ENCODE measurements around the gene TNFRSF4.

The TNFRSF4 gene

DNA sequence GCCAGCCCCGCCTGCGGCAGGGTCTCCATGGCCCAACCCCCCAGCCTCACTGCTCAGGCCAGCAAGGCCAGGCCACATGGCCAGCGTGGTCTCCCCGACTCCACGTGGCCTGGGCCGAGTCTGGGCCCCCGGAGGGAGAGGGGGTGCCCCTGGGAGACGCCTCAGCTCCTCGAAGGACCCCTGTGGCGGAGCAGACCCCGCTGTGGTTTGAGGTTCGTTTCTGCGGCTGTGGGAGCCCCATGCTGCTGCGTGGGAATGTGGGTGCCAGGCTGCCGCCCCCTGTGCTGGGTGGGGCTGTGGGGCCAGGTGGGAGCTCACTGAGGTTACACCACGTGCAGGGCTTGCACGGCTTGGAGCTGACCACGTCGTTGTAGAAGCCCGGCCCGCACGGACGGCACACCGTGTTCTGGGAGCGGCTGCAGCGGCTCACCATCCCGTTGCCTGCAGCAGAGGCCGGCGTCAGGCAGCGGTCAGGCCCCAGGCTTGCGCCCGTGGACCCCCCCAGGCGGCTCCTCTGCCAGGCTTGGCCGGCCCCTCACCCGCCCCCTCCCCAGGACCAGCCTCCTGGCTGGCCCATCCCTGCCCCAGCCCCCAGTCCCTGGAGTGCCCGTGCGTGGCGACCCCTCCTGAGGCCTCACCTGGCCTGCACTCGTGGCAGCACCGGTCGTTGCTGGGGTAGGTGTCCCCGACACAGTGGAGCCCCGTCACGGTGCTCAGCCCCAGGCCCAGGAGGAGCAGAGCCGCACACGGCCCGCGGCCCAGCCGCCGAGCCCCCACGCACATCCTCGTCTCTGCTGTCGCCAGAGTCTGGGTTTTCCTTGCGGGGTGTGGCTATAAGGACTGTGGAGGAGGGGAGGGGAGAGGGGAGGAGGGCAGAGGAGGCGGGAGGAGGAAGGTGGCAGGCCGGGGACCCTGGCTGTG, at the start of gene TNFRSF4:
TSS of gene TNFRSF4 (minus strand) at position 809 of the 921 bp plus-strand sequence. CDS start at position 783, 26 bp downstream.
- Histone ChIP-seq H3K79me2 (ENCODE audit: insufficient read depth, low read depth) (no peaks in the 10 kb centered on the region), H4K20me1 (ENCODE audit: insufficient read depth) (no peaks in the 10 kb centered on the region), H3K36me3 (ENCODE audit: insufficient read depth) (no peaks in the 10 kb centered on the region), H3K4me3 (IDR thresholded peaks at IDR 0.05; ENCODE audit: insufficient read depth, low read depth, low read length) (no peak within 1 kb of the TSS), H3K27me3 (ENCODE audit: insufficient read depth, low read depth) (peaks cover 18% of the 10 kb centered on the region; the same call in 1 of the 2 replicates), H2AFZ (ENCODE audit: low read depth) (no peak within 1 kb of the TSS), H3K9ac (no peak within 1 kb of the TSS), H3K27ac (no peak within 1 kb of the TSS), H3K4me2 (peak within 1 kb of the TSS; percentile 48), H3K4me1 (ENCODE audit: low read depth, poor library complexity, severe bottlenecking) (peaks cover 19% of the 10 kb centered on the region)
- TF ChIP-seq, protein P1, sequence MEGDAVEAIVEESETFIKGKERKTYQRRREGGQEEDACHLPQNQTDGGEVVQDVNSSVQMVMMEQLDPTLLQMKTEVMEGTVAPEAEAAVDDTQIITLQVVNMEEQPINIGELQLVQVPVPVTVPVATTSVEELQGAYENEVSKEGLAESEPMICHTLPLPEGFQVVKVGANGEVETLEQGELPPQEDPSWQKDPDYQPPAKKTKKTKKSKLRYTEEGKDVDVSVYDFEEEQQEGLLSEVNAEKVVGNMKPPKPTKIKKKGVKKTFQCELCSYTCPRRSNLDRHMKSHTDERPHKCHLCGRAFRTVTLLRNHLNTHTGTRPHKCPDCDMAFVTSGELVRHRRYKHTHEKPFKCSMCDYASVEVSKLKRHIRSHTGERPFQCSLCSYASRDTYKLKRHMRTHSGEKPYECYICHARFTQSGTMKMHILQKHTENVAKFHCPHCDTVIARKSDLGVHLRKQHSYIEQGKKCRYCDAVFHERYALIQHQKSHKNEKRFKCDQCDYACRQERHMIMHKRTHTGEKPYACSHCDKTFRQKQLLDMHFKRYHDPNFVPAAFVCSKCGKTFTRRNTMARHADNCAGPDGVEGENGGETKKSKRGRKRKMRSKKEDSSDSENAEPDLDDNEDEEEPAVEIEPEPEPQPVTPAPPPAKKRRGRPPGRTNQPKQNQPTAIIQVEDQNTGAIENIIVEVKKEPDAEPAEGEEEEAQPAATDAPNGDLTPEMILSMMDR (conservative IDR thresholded peaks at IDR 0.05; ENCODE audit: low read depth, low read length), result no peak

DNA sequence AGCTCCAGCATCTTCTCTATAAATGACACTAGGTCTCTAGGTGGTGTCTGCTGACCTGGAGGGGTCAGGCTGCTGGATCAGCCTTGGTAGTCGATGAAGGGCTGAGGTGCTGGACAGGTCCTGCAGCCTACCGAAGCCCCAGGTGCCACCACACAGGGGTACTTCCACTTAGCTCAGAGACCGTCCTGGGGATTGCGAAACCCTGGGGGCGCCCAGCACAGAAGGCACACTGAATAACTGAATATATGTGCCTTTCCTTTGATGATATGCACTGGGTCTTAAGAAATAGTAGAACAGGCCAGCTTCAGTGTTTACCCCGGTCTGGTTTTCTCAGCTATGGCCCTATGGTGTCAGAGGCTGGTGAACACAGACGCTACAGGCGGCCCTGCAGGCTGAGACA, 48.8 kb upstream of the TNFRSF4 start:
- no peak overlapping the region for H3K4me3 ChIP-seq (IDR thresholded peaks at IDR 0.05; ENCODE audit: insufficient read depth, low read depth, low read length)
- H4K20me1 ChIP-seq (ENCODE audit: insufficient read depth), result no peaks in the 10 kb centered on the region
- H3K36me3 ChIP-seq (ENCODE audit: insufficient read depth), result peaks cover 11% of the 10 kb centered on the region; the same call in 1 of the 2 replicates
- no peak overlapping the region for H2AFZ ChIP-seq (ENCODE audit: low read depth)
- TF ChIP-seq, protein P1 (conservative IDR thresholded peaks at IDR 0.05; ENCODE audit: low read depth, low read length), result no peak
- H3K27me3 ChIP-seq (ENCODE audit: insufficient read depth, low read depth), result no peaks in the 10 kb centered on the region
- no peak overlapping the region for H3K9ac ChIP-seq
- no peak overlapping the region for H3K4me2 ChIP-seq
- H3K4me1 ChIP-seq (ENCODE audit: low read depth, poor library complexity, severe bottlenecking), result no peaks in the 10 kb centered on the region
- H3K79me2 ChIP-seq (ENCODE audit: insufficient read depth, low read depth), result peaks cover 10% of the 10 kb centered on the region; the same call in 1 of the 2 replicates
- no peak overlapping the region for H3K27ac ChIP-seq

DNA sequence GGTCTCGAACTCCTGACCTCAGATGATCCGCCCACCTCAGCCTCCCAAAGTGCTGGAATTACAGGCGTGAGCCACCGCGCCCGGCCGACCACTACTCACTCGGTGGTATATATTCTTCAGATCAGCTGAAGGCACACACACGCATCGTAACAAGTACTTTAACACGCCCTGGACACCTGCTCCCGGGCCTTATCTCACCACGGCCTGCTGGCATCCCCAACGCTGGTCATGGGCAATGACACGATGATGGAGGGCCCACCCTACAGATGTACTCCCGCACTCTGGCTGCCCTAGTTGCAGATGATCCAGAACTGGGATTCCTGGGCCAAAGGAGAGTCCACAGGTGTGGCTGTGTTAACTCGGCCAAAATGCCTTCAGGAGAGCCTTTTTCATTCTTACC, 48.1 kb upstream of the TNFRSF4 start:
- Histone ChIP-seq H2AFZ (ENCODE audit: low read depth) (no peak overlapping the region), H3K36me3 (ENCODE audit: insufficient read depth) (peaks cover 11% of the 10 kb centered on the region; the same call in 1 of the 2 replicates), H3K79me2 (ENCODE audit: insufficient read depth, low read depth) (peaks cover 3% of the 10 kb centered on the region; the same call in 1 of the 2 replicates), H3K9ac (no peak overlapping the region), H3K27me3 (ENCODE audit: insufficient read depth, low read depth) (no peaks in the 10 kb centered on the region), H3K4me3 (IDR thresholded peaks at IDR 0.05; ENCODE audit: insufficient read depth, low read depth, low read length) (no peak overlapping the region), H4K20me1 (ENCODE audit: insufficient read depth) (no peaks in the 10 kb centered on the region), H3K27ac (no peak overlapping the region), H3K4me2 (no peak overlapping the region), H3K4me1 (ENCODE audit: low read depth, poor library complexity, severe bottlenecking) (no peaks in the 10 kb centered on the region)
- TF ChIP-seq, protein P1 (conservative IDR thresholded peaks at IDR 0.05; ENCODE audit: low read depth, low read length), result no peak

DNA sequence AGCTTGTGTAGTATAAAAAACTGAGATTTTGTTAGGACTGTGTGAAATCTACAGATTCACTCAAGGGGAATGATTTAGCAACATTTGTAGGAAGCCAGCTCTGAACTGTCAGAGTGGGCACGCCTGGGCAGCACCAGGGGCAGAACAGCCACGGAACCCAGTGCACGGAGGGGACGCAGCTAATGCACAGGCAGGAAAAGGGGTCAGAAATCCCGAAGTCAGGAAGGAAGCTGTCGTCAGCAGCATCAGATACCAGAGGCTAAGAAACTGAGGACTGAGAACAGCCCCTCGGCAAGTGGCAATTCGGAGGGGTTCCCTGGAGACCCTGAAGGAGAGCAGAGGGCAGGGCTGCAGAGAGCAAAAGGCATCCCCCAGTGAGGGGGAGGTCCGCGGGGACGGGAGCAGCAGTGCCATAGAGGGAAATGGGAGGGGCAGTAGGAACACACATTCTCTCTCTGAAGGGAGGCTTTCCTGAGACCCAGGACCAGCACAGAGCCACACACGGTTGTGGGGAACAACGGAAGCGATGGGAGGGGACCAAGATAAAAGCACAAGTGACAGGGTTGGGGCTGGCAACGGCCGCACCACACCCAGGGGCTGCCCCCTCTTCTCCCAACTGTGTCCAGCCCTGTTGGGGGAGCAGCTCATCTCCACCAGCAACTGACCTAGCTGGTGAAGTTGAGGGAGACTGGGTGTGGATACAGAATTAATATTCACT, 47.0 kb upstream of the TNFRSF4 start:
- Histone ChIP-seq H3K4me1 (ENCODE audit: low read depth, poor library complexity, severe bottlenecking) (no peaks in the 10 kb centered on the region), H3K27ac (no peak overlapping the region), H4K20me1 (ENCODE audit: insufficient read depth) (no peaks in the 10 kb centered on the region), H3K4me3 (IDR thresholded peaks at IDR 0.05; ENCODE audit: insufficient read depth, low read depth, low read length) (no peak overlapping the region), H3K36me3 (ENCODE audit: insufficient read depth) (peaks cover 7% of the 10 kb centered on the region; the same call in 1 of the 2 replicates), H3K27me3 (ENCODE audit: insufficient read depth, low read depth) (no peaks in the 10 kb centered on the region), H2AFZ (ENCODE audit: low read depth) (no peak overlapping the region), H3K79me2 (ENCODE audit: insufficient read depth, low read depth) (no peaks in the 10 kb centered on the region; the same call in 1 of the 2 replicates), H3K9ac (no peak overlapping the region), H3K4me2 (no peak overlapping the region)
- TF ChIP-seq, protein P1 (conservative IDR thresholded peaks at IDR 0.05; ENCODE audit: low read depth, low read length), result no peak

Measured in KMS-11 (cell line).